ENCODE data around the gene REEP1.

Gene REEP1

GRCh38 chr2:86335865-86336674 lies 1.4 kb downstream of the REEP1 start:
- Histone ChIP-seq H3K36me3 (ENCODE audit: control insufficient read depth in 2 of 2, insufficient read depth in 1 of 2, low read length in 2 of 2) (no peaks in the 10 kb centered on the region), H3K9me3 (ENCODE audit: control insufficient read depth, insufficient read depth, low read depth, low read length) (no peaks in the 10 kb centered on the region), H3K4me3 (ENCODE audit: low read depth, low read length) (peak overlapping the region; percentile 55), H3K27ac (ENCODE audit: extremely low read depth, low read depth, low read length) (no peak overlapping the region; the same call in 1 of the 2 replicates), H3K4me1 (ENCODE audit: control insufficient read depth, insufficient read depth, low read length) (peaks cover 7% of the 10 kb centered on the region)
- TF ChIP-seq ZNF645 (tag by site-specific recombination; IDR thresholded peaks at IDR 0.05) (no peak), EGR2 (tag by site-specific recombination; IDR thresholded peaks at IDR 0.05; ENCODE audit: low read depth) (peak; percentile 76; the same call in 1 of the 2 replicates), ZFP41 (tag by site-specific recombination; IDR thresholded peaks at IDR 0.05; ENCODE audit: borderline replicate concordance) (no peak), ZNF341 (tag by site-specific recombination; IDR thresholded peaks at IDR 0.05; ENCODE audit: low read depth) (0 out of 2 replicates have a peak, but pooled peaks have one; percentile 24), KLF17 (tag by site-specific recombination; IDR thresholded peaks at IDR 0.05) (0 out of 2 replicates have a peak, but pooled peaks have one; percentile 17)
- ChIA-PET POLR2A (no interaction called here), CTCF (interaction anchor here (0.6 to 3.2 kb wide), 3 partner anchors 31 to 115 kb away, joined by 3 to 15 read pairs (median 3); no protein-coding TSS in a partner anchor)

GRCh38 chr2:86333378-86333777 lies 4.0 kb downstream of the REEP1 start:
- Histone ChIP-seq H3K9me3 (ENCODE audit: control insufficient read depth, insufficient read depth, low read depth, low read length) (no peaks in the 10 kb centered on the region), H3K36me3 (ENCODE audit: control insufficient read depth in 2 of 2, insufficient read depth in 1 of 2, low read length in 2 of 2) (no peaks in the 10 kb centered on the region), H3K27ac (ENCODE audit: extremely low read depth, low read depth, low read length) (no peak overlapping the region), H3K4me3 (ENCODE audit: low read depth, low read length) (no peak overlapping the region), H3K4me1 (ENCODE audit: control insufficient read depth, insufficient read depth, low read length) (peaks cover 7% of the 10 kb centered on the region)
- TF ChIP-seq GLI4 (tag by site-specific recombination; IDR thresholded peaks at IDR 0.05), result no peak
- no peak for TF ChIP-seq ZNF302 (tag by site-specific recombination; IDR thresholded peaks at IDR 0.05; ENCODE audit: low read depth)
- TF ChIP-seq ZNF211 (tag by site-specific recombination; IDR thresholded peaks at IDR 0.05; ENCODE audit: low read depth), result no peak
- TF ChIP-seq, protein P1, sequence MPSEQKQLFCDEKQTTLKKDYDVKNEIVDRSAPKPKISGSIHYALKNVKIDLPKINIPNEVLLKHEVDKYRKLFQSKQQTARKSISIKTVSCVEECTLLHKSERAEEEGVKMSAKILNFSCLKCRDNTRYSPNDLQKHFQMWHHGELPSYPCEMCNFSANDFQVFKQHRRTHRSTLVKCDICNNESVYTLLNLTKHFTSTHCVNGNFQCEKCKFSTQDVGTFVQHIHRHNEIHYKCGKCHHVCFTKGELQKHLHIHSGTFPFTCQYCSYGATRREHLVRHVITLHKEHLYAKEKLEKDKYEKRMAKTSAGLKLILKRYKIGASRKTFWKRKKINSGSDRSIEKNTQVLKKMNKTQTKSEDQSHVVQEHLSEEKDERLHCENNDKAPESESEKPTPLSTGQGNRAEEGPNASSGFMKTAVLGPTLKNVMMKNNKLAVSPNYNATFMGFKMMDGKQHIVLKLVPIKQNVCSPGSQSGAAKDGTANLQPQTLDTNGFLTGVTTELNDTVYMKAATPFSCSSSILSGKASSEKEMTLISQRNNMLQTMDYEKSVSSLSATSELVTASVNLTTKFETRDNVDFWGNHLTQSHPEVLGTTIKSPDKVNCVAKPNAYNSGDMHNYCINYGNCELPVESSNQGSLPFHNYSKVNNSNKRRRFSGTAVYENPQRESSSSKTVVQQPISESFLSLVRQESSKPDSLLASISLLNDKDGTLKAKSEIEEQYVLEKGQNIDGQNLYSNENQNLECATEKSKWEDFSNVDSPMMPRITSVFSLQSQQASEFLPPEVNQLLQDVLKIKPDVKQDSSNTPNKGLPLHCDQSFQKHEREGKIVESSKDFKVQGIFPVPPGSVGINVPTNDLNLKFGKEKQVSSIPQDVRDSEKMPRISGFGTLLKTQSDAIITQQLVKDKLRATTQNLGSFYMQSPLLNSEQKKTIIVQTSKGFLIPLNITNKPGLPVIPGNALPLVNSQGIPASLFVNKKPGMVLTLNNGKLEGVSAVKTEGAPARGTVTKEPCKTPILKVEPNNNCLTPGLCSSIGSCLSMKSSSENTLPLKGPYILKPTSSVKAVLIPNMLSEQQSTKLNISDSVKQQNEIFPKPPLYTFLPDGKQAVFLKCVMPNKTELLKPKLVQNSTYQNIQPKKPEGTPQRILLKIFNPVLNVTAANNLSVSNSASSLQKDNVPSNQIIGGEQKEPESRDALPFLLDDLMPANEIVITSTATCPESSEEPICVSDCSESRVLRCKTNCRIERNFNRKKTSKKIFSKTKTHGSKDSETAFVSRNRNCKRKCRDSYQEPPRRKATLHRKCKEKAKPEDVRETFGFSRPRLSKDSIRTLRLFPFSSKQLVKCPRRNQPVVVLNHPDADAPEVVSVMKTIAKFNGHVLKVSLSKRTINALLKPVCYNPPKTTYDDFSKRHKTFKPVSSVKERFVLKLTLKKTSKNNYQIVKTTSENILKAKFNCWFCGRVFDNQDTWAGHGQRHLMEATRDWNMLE (tag by site-specific recombination; conservative IDR thresholded peaks at IDR 0.05; ENCODE audit: low read depth), result no peak
- TF ChIP-seq PRDM10 (tag by site-specific recombination; IDR thresholded peaks at IDR 0.05), result 0 out of 2 replicates have a peak, but pooled peaks have one; percentile 24
- no peak for TF ChIP-seq ZNF600 (tag by site-specific recombination; IDR thresholded peaks at IDR 0.05)
- TF ChIP-seq ZNF223 (tag by site-specific recombination; IDR thresholded peaks at IDR 0.05), result no peak
- no peak for TF ChIP-seq BCL11B (tag by site-specific recombination; IDR thresholded peaks at IDR 0.05; ENCODE audit: low read depth)
- ChIA-PET CTCF (no interaction called here), POLR2A (no interaction called here)

Data from HEK293 (cell line).